ENCODE data around the gene HNRNPLL.
"Not testable (repeated sequence)": the region's sequence is repeated elsewhere in the genome, so short reads cannot be mapped to it uniquely, and the experiment has no call there.

Gene HNRNPLL

DNA sequence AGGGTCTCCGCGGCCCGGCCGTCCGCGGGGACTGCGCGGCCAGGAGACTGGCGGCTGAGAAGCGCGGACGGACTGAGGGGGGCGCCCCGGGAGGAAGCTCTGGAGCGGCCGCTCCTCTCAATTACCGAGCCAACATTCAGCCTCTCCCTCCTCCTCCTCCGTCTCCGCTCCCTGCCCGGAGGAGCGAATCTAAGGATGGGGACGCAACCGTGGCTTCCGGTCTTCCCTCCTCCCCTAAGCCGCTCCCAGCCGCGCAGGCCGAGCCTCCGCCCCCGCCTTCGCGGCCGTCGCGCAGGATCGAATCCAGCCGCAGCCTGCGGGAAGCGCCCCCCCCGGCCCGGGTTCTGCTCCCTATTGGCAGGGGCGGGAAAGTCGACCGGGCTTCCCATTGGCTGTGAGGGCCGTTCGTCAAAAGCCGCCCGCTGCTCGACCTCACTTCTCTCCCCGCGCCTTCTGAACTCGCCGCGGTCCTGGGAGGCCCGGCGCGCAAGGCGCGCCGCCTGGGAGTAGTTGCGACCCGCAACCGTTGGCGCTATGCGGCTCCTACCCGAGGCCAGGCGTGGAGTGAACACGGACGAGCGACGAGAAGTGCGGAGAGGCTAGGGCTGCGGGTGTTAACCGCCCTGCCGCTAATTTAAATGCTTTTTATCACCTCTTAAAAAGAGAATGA lies at the start of gene HNRNPLL:
Gene HNRNPLL (minus strand): TSS at position 197 of the 670 bp plus-strand sequence. CDS start 302 bp downstream, outside the sequence.
- Mint-ChIP-seq H3K9me3 (no peaks in the 10 kb centered on the region), H3K4me3 (peak within 1 kb of the TSS; percentile 90), H3K36me3 (ENCODE audit: low read depth) (peaks cover 13% of the 10 kb centered on the region), H3K27ac (peak within 1 kb of the TSS; percentile 85), H3K4me1 (ENCODE audit: low read depth) (peaks cover 51% of the 10 kb centered on the region), H3K27me3 (ENCODE audit: low read depth) (no peaks in the 10 kb centered on the region)
- DNase-seq (ENCODE audit: low spot score) = peak; percentile 97

DNA sequence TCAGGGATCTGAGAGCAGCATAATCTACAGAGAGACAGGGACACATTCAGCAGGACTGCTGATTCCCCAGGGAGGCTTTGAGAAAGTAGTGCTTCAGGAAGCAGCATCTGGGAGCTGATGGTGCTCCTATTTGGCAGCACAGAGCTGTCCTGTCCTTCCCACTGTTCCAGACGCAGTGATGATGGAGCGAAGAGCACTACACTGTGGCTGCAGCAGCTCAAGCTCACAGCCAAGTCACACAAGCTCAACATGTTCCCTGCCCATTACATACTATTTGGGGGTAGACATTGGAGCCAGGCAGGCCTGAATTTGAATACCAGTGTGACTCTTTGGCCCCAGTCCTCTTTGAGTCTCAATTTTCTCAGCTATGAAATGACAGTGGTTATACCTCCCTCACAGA lies 48.0 kb upstream of the HNRNPLL start:
- no peaks in the 10 kb centered on the region for H3K27me3 Mint-ChIP-seq (ENCODE audit: low read depth)
- DNase-seq (ENCODE audit: low spot score) = no peak
- H3K4me3 Mint-ChIP-seq = peak overlapping the region; percentile 16
- peak overlapping the region; percentile 73 for H3K27ac Mint-ChIP-seq
- H3K4me1 Mint-ChIP-seq (ENCODE audit: low read depth) = peaks cover 71% of the 10 kb centered on the region
- peaks cover 23% of the 10 kb centered on the region for H3K36me3 Mint-ChIP-seq (ENCODE audit: low read depth)
- peaks cover 25% of the 10 kb centered on the region for H3K9me3 Mint-ChIP-seq

DNA sequence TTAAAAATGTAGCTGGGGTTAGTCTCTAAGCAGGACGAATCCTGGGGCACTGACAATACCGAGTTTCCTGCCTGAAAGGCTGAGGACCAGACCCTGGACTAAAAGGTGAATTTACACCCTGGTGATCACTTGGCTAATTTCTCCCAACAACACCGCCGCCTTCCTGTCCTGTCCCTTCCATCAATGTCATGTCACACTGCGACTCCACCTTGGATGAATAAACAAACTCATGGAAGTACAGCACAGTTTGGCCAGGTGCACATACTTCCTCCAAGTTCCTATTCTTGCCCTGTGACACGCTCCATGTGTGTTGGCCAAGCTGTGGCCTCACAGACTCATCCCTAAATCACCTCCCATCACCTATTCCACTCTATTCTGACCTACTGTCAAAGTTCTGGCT lies 47.3 kb upstream of the HNRNPLL start:
- Mint-ChIP-seq H3K9me3 (peaks cover 25% of the 10 kb centered on the region), H3K27ac (peak overlapping the region; percentile 73), H3K4me1 (ENCODE audit: low read depth) (peaks cover 66% of the 10 kb centered on the region), H3K27me3 (ENCODE audit: low read depth) (no peaks in the 10 kb centered on the region), H3K36me3 (ENCODE audit: low read depth) (peaks cover 24% of the 10 kb centered on the region), H3K4me3 (peak overlapping the region; percentile 4)
- no peak for DNase-seq (ENCODE audit: low spot score)

GRCh38 chr2:38649176-38649728 lies 46.5 kb upstream of the HNRNPLL start:
- Mint-ChIP-seq H3K27me3 (ENCODE audit: low read depth) (no peaks in the 10 kb centered on the region), H3K4me1 (ENCODE audit: low read depth) (peaks cover 64% of the 10 kb centered on the region), H3K36me3 (ENCODE audit: low read depth) (peaks cover 25% of the 10 kb centered on the region), H3K27ac (no peak overlapping the region), H3K9me3 (peaks cover 25% of the 10 kb centered on the region), H3K4me3 (no peak overlapping the region)
- no peak for DNase-seq (ENCODE audit: low spot score)

DNA sequence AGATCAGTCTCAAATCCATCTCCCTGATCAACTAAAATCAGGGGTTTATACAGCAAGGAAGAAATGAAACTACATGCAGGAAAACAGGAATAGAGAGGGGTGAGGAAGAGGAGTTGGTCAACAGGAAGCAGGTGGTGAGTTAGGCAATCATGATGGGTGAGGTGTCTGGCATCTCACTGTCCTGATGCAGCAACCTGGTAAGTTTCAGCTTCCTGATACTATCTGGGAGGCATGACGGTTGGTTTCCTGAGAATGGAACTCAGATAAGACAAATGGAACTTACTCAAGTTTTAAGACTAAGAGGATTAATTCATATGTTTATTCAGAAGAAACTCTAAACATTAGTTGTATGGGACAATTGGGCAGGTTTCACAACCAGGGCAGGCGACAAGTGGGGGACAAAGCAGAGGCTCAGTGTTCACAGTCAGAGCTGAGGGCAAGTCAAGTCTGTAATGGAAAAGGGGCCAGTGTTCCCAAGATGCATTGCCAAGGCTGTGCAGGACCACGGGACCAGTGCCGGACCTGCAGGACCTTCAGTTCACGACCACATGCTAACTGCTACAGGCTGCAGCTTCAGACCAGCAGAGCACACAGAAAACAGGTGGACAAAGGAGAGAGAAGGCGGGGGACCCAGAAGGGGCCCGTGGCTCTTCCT lies 45.5 kb upstream of the HNRNPLL start:
- H3K36me3 Mint-ChIP-seq (ENCODE audit: low read depth) = peaks cover 30% of the 10 kb centered on the region
- DNase-seq (ENCODE audit: low spot score) = no peak
- H3K4me1 Mint-ChIP-seq (ENCODE audit: low read depth) = peaks cover 61% of the 10 kb centered on the region
- peaks cover 29% of the 10 kb centered on the region for H3K9me3 Mint-ChIP-seq
- H3K4me3 Mint-ChIP-seq = peak overlapping the region; percentile 65
- no peaks in the 10 kb centered on the region for H3K27me3 Mint-ChIP-seq (ENCODE audit: low read depth)
- peak overlapping the region; percentile 82 for H3K27ac Mint-ChIP-seq

GRCh38 chr2:38643683-38644511 lies 41.2 kb upstream of the HNRNPLL start:
- DNase-seq (ENCODE audit: low spot score) = peak; percentile 25
- peak overlapping the region; percentile 75 for H3K4me3 Mint-ChIP-seq
- H3K27ac Mint-ChIP-seq = peak overlapping the region; percentile 97
- peaks cover 21% of the 10 kb centered on the region for H3K9me3 Mint-ChIP-seq
- H3K27me3 Mint-ChIP-seq (ENCODE audit: low read depth) = not testable (repeated sequence)
- peaks cover 56% of the 10 kb centered on the region for H3K4me1 Mint-ChIP-seq (ENCODE audit: low read depth)
- H3K36me3 Mint-ChIP-seq (ENCODE audit: low read depth) = peaks cover 25% of the 10 kb centered on the region

DNA sequence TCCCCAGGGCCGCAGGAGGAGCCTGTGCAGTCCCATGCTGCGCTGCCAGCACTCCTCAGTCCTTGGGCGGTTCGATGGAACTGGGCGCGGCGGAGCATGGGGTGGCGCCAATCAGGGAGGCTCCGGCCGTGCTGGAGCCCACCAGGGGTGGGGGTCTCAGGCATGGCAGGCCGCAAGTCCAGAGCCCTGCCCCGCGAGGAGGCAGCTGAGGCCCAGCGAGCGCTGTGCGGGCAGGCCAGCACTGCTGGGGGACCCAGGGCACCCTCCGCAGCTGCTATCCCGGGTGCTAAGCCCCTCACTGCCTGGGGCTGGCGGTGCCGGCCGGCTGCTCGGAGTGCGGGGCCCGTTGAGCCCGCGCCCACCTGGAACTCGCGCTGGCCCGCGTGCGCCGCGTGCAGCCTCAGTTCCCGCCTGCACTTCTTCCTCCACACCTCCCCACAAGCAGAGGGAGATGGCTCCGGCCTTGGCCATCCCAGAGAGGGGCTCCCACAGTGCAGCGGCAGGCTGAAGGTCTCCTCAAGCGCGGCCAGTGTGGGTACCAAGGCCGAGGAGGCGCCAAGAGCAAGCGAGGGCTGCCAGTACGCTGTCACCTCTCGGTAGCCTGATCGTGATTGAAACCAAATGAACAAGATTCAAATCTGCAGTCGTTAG lies 40.4 kb upstream of the HNRNPLL start:
- H3K9me3 Mint-ChIP-seq = peaks cover 14% of the 10 kb centered on the region
- peaks cover 54% of the 10 kb centered on the region for H3K4me1 Mint-ChIP-seq (ENCODE audit: low read depth)

DNA sequence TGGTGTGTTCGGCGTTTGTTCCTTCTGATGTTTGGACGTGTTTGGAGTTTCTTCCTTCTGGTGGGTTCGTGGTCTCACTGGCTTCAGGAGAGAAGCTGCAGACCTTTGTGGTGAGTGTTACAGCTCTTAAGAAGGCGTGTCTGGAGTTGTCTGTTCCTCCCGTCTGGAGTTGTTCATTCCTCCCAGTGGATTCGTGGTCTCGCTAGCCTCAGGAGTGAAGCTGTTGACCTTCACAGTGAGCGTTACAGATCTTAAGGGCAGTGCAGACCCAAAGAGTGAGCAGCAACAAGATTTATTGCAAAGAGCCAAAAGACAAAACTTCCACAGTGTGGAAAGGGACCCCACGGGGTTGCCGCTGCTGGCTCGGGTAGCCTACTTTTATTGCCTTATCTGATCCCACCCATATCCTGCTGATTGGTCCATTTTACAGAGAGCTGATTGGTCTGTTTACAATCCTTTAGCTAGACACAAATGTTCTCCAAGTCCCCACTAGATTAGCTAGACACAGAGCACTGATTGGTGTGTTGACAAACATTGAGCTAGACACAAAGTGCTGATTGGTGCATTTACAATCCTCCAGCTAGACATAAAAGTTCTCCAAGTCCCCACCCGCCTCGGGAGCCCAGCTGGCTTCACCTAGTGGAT lies 39.8 kb upstream of the HNRNPLL start:
- not testable (repeated sequence) for DNase-seq (ENCODE audit: low spot score); H3K27me3 Mint-ChIP-seq (ENCODE audit: low read depth); H3K9me3 Mint-ChIP-seq; H3K4me3 Mint-ChIP-seq
- H3K36me3 Mint-ChIP-seq (ENCODE audit: low read depth) = peaks cover 12% of the 10 kb centered on the region
- H3K27ac Mint-ChIP-seq = peak overlapping the region; percentile 78
- H3K4me1 Mint-ChIP-seq (ENCODE audit: low read depth) = peaks cover 51% of the 10 kb centered on the region

More for the DNA sequence above, 40.4 kb upstream of the HNRNPLL start:
- DNase-seq (ENCODE audit: low spot score) = no peak
- peak overlapping the region; percentile 97 for H3K27ac Mint-ChIP-seq
- peak overlapping the region; percentile 75 for H3K4me3 Mint-ChIP-seq
- peaks cover 17% of the 10 kb centered on the region for H3K36me3 Mint-ChIP-seq (ENCODE audit: low read depth)
- H3K27me3 Mint-ChIP-seq (ENCODE audit: low read depth) = no peaks in the 10 kb centered on the region

DNA sequence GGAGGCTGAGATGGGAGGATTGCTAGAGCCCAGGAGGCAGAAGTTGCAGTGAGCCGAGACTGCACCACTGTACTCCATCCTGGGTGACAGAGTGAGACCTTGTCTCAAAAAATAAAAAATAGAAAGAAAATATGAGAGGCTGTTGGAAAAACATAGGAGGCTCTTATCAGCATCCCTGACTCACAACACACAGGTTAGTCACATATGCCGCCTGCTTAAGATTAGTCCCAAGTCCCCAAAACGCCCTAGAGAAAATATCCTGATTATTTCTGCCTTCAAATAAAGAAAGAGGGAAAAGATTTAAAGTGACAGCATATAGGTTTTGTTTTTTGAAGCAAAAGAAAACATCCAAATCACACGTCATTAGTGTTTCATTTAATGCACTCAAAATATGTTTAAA lies 33.3 kb upstream of the HNRNPLL start:
- Mint-ChIP-seq H3K4me3 (no peak overlapping the region), H3K27ac (peak overlapping the region; percentile 4), H3K9me3 (peaks cover 4% of the 10 kb centered on the region), H3K27me3 (ENCODE audit: low read depth) (no peaks in the 10 kb centered on the region), H3K4me1 (ENCODE audit: low read depth) (peaks cover 49% of the 10 kb centered on the region), H3K36me3 (ENCODE audit: low read depth) (peaks cover 5% of the 10 kb centered on the region)
- no peak for DNase-seq (ENCODE audit: low spot score)

- Mint-ChIP-seq H3K36me3 (ENCODE audit: low read depth) (peaks cover 5% of the 10 kb centered on the region), H3K27ac (peak overlapping the region; percentile 4), H3K9me3 (peaks cover 4% of the 10 kb centered on the region), H3K4me1 (ENCODE audit: low read depth) (peaks cover 48% of the 10 kb centered on the region), H3K27me3 (ENCODE audit: low read depth) (no peaks in the 10 kb centered on the region), H3K4me3 (no peak overlapping the region)
- DNase-seq (ENCODE audit: low spot score) = no peak
These were observed 32.4 kb upstream of the HNRNPLL start for GRCh38 chr2:38635139-38635538.

DNA sequence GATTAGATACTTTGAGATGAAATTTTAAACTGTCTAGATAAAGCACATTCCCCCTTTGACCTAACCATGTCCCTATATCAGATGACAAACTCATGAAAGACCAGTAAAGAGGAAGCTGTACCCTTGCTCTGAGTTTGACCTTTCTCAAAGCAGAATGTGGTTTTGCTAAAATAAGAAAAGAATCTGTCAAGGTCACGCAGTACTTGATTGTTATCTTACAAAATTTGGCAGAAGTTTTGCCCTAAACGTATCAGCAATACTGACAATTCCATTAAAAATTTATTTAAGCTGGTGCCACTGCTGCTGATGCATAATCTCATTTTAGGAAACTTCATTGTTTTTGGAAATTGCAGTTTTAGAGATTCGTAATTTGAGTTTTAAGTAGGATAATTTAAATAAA lies 32.0 kb upstream of the HNRNPLL start:
- Mint-ChIP-seq H3K27ac (peak overlapping the region; percentile 71), H3K27me3 (ENCODE audit: low read depth) (no peaks in the 10 kb centered on the region), H3K4me1 (ENCODE audit: low read depth) (peaks cover 49% of the 10 kb centered on the region), H3K4me3 (peak overlapping the region; percentile 58), H3K36me3 (ENCODE audit: low read depth) (peaks cover 7% of the 10 kb centered on the region), H3K9me3 (peaks cover 8% of the 10 kb centered on the region)
- no peak for DNase-seq (ENCODE audit: low spot score)

DNA sequence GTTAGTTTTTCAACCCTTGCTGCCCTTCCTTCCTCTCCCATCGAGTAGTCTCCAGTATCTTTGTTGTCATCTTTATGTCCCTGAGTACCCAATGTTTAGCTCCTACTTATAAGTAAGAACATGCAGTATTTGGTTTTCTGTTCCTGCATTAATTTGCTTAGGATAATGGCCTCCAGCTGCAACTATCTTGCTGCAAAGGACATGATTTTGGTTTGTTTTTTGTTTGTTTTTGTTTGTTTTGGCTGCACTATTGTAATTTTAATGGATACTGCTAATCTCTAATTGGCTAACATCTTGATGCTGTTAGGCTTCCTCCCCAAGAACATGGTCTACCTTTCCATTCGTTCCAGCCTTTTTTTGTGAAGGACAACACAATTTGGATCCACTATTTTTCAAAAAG lies 31.2 kb upstream of the HNRNPLL start:
- H3K27me3 Mint-ChIP-seq (ENCODE audit: low read depth) = no peaks in the 10 kb centered on the region
- peak overlapping the region; percentile 71 for H3K27ac Mint-ChIP-seq
- H3K4me1 Mint-ChIP-seq (ENCODE audit: low read depth) = peaks cover 46% of the 10 kb centered on the region
- H3K9me3 Mint-ChIP-seq = peaks cover 8% of the 10 kb centered on the region
- peak overlapping the region; percentile 58 for H3K4me3 Mint-ChIP-seq
- H3K36me3 Mint-ChIP-seq (ENCODE audit: low read depth) = peaks cover 7% of the 10 kb centered on the region
- DNase-seq (ENCODE audit: low spot score) = no peak

- peaks cover 39% of the 10 kb centered on the region for H3K4me1 Mint-ChIP-seq (ENCODE audit: low read depth)
- H3K4me3 Mint-ChIP-seq = no peak overlapping the region
- H3K27ac Mint-ChIP-seq = no peak overlapping the region
- no peak for DNase-seq (ENCODE audit: low spot score)
- peaks cover 7% of the 10 kb centered on the region for H3K36me3 Mint-ChIP-seq (ENCODE audit: low read depth)
- H3K9me3 Mint-ChIP-seq = peaks cover 8% of the 10 kb centered on the region
- H3K27me3 Mint-ChIP-seq (ENCODE audit: low read depth) = no peaks in the 10 kb centered on the region
These were observed 30.3 kb upstream of the HNRNPLL start for GRCh38 chr2:38632980-38633379.
